Measurements from ENCODE around the gene PNPLA8. TPM values are rescaled to one million over a fixed set of nuclear protein-coding genes. Genes with fewer than 3 reads are reported as not detected.

Gene PNPLA8
- total RNA-seq, 6 experiments from 2014 or later, result 13.7 to 25.6 (median 17.0) TPM

DNA sequence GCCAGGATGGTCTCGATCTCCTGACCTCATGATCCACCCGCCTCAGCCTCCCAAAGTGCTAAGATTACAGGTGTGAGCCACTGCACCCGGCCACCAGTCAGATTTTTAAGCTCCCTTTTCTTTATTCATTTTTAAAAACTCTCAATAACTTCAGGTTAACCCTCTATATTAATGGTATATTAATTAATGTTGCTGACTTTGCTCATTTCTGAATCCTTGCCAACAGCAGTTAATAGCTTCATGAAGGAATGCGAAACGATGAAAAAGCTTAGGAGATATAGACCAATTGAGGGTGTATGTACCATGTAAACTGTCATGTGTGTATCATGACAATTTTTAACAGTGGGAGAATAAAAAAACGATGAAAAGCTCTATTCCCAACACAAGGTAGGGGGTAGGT lies 27.5 kb downstream of the PNPLA8 start:
- H3K27me3 ChIP-seq, result no peaks in the 10 kb centered on the region
- no peaks in the 10 kb centered on the region for H3K9me3 ChIP-seq
- H3K4me3 ChIP-seq, result no peak overlapping the region
- no peaks in the 10 kb centered on the region for H3K4me1 ChIP-seq
- 84% methylated on average over 6 of the region's 6 CpGs for WGBS (ENCODE audit: insufficient coverage, low coverage, low lambda C conversion rate, missing lambda C conversion rate)
- H3K27ac ChIP-seq, result no peak overlapping the region
- DNase-seq, result no peak
- no peak for ATAC-seq
- peaks cover 0 to 25% (median 11%) of the 10 kb centered on the region in 4 donors for H3K36me3 ChIP-seq
- intact Hi-C loops (cut with DNase I), result no loop called here
- TF ChIP-seq, protein P1, sequence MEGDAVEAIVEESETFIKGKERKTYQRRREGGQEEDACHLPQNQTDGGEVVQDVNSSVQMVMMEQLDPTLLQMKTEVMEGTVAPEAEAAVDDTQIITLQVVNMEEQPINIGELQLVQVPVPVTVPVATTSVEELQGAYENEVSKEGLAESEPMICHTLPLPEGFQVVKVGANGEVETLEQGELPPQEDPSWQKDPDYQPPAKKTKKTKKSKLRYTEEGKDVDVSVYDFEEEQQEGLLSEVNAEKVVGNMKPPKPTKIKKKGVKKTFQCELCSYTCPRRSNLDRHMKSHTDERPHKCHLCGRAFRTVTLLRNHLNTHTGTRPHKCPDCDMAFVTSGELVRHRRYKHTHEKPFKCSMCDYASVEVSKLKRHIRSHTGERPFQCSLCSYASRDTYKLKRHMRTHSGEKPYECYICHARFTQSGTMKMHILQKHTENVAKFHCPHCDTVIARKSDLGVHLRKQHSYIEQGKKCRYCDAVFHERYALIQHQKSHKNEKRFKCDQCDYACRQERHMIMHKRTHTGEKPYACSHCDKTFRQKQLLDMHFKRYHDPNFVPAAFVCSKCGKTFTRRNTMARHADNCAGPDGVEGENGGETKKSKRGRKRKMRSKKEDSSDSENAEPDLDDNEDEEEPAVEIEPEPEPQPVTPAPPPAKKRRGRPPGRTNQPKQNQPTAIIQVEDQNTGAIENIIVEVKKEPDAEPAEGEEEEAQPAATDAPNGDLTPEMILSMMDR (IDR thresholded peaks at IDR 0.05), result no peak
- TF ChIP-seq POLR2A (IDR thresholded peaks at IDR 0.05), result no peak

DNA sequence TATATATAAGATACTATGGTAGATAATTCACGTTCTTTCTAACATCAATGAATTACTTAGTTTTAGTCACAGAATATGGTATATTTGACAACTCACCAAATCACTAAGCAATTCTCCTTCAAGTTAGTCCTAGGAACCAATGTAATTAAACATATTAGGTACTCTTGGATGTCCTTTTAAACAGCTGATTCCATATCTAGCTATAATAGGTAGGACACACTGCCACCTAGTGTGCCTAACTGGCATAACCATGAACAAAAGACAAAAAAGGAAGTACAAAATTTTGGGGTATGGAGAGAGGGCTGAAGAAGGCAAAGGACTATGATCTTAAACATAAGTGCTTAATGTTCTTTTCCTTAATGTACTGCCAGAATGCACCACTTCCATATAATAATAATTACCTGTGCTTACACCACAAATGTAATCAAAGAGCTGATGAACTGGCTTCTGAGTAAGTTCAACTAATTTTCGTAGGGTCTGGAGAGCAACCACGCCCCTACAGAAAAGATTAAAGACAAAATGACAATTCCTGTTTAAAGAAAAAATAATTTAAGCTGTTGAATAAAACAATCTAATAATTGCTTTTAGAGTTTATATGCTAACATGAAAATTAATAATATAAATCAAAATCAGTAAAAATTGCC lies 28.7 kb downstream of the PNPLA8 start:
- H3K27me3 ChIP-seq, result no peaks in the 10 kb centered on the region
- WGBS (ENCODE audit: insufficient coverage, low coverage, low lambda C conversion rate, missing lambda C conversion rate), result 88% methylated on average over 3 of the region's 3 CpGs
- ATAC-seq (peak; percentile 77 to 86 (median 83)), DNase-seq (no peak)
- no peak overlapping the region for H3K4me3 ChIP-seq
- intact Hi-C loops (cut with DNase I), result no loop called here
- H3K4me1 ChIP-seq, result no peaks in the 10 kb centered on the region
- TF ChIP-seq, protein P1 (IDR thresholded peaks at IDR 0.05), result peak; percentile 73 to 89 (median 86)
- no peak for TF ChIP-seq POLR2A (IDR thresholded peaks at IDR 0.05)
- no peak overlapping the region for H3K27ac ChIP-seq
- no peaks in the 10 kb centered on the region for H3K9me3 ChIP-seq
- peaks cover 0 to 22% (median 9%) of the 10 kb centered on the region in 4 donors for H3K36me3 ChIP-seq

DNA sequence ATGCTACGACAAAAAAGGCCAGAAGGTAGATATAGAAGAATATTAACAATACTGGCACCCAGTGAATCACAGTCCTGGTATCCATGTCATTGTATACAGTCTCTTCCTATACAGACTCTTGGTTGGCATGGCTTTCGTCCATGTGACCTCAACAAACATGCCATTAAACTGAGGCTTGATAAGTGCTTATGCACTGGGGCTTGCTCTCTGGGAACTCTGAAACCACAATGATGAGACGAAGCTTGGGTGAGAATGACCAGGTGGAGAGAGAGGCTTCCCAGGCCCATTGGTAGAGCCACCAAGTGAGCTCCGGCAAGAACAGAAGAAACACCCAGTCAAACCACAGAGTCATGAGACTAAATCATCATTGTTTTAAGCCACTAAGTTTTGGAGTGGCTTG lies 33.2 kb downstream of the PNPLA8 start:
- no peak for ATAC-seq
- WGBS (ENCODE audit: insufficient coverage, low coverage, low lambda C conversion rate, missing lambda C conversion rate), result 79% methylated on average over 3 of the region's 4 CpGs
- H3K27ac ChIP-seq, result no peak overlapping the region
- H3K27me3 ChIP-seq, result no peaks in the 10 kb centered on the region
- H3K36me3 ChIP-seq, result peaks cover 0 to 21% (median 0%) of the 10 kb centered on the region in 4 donors
- intact Hi-C loops (cut with DNase I), result no loop called here
- no peak overlapping the region for H3K4me3 ChIP-seq
- H3K4me1 ChIP-seq, result no peaks in the 10 kb centered on the region
- TF ChIP-seq, protein P1 (IDR thresholded peaks at IDR 0.05), result no peak
- no peak for TF ChIP-seq POLR2A (IDR thresholded peaks at IDR 0.05)
- no peak for DNase-seq
- H3K9me3 ChIP-seq, result no peaks in the 10 kb centered on the region

DNA sequence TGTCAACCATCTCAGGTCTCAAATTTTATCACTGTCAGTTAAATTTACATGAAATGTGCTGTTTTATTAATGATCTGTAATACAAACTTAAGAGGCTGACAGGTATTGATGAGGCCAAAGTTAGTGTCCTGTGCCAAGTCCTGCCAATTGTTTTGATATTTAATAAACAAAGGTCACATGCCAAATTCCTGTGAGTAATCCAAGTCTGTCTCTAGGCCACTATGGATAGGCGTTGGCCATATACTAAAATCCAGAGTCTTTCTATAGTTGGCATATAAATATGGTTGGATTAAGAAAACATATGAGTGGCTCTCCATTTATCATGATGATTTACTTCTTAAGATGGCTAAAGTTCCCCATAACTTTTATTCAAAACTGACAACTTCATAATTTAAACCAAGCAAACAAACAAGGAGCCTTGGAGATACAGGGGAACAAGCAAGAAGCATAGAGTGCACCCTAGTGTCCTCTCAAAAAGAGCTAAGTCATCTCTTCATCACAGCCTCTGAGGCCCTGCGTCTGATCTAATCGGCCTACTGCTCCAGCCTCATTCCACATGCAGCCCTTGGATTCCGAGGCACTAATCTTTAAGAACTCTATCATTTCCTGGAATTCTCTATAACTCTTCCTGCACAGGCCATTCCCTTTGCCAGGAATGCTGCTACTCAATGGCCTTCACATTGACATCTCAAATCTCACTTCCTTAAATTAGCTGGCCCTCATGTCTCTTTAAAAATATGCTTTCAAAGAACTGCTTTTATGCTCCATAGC lies 37.0 kb downstream of the PNPLA8 start:
- WGBS (ENCODE audit: insufficient coverage, low coverage, low lambda C conversion rate, missing lambda C conversion rate), result 78% methylated on average over 4 of the region's 4 CpGs
- no peaks in the 10 kb centered on the region for H3K9me3 ChIP-seq
- H3K4me1 ChIP-seq, result no peaks in the 10 kb centered on the region
- H3K27ac ChIP-seq, result no peak overlapping the region
- no peak overlapping the region for H3K4me3 ChIP-seq
- DNase-seq (no peak), ATAC-seq (peak; percentile 28 to 59 (median 42))
- TF ChIP-seq, protein P1 (IDR thresholded peaks at IDR 0.05), result no peak
- no peak for TF ChIP-seq POLR2A (IDR thresholded peaks at IDR 0.05)
- H3K27me3 ChIP-seq, result no peaks in the 10 kb centered on the region
- peaks cover 0 to 21% (median 0%) of the 10 kb centered on the region in 4 donors for H3K36me3 ChIP-seq
- intact Hi-C loops (cut with DNase I), result no loop called here

All from right lobe of liver (tissue), 6 donors.